HuH-7 (cell line): Measurements from ENCODE around the gene NFIL3.

Experiments
- DNase-seq: peaks from one replicate; pipeline ENCODE4 v3.0.0; 2011; ENCODE audit warnings: low spot score

The NFIL3 gene

GRCh38 chr9:91359734-91360470, 63.7 kb downstream of the NFIL3 start:
- no peak for DNase-seq

GRCh38 chr9:91359083-91359482, 64.5 kb downstream of the NFIL3 start:
- DNase-seq = no peak
